Smooth muscle cell (in vitro differentiated cells): Measurements from ENCODE around the gene SSC4D. TPM values are rescaled to one million over a fixed set of nuclear protein-coding genes. Genes with fewer than 3 reads are reported as not detected.
"Not testable (repeated sequence)": the region's sequence is repeated elsewhere in the genome, so short reads cannot be mapped to it uniquely, and the experiment has no call there.

Source experiments
- DNase-seq: peaks from one replicate; lab custom pipeline; 2025; ENCODE audit not compliant: unreplicated experiment; lab: John Stamatoyannopoulos, UW
- H2AFZ ChIP-seq: fragments of 200-600 bp; sonication (generic); 2 replicates; pipeline ENCODE4 v1.6.0; 2016; ENCODE audit warnings: antibody characterized with exemption, low read depth, mild to moderate bottlenecking
- H3F3A ChIP-seq: fragments of 200-600 bp; sonication (generic); 2 replicates; pipeline ENCODE4 v1.6.0; 2017; ENCODE audit warnings: antibody characterized with exemption, low read depth
- H3K27ac ChIP-seq: fragments of 200-600 bp; sonication (generic); 2 replicates; pipeline ENCODE4 v1.5.1; 2016; ENCODE audit warnings: low read depth, mild to moderate bottlenecking
- H3K27me3 ChIP-seq: fragments of 200-600 bp; sonication (generic); 2 replicates; pipeline ENCODE4 v1.6.1; 2016; ENCODE audit warnings: low read depth, mild to moderate bottlenecking
- H3K36me3 ChIP-seq: fragments of 200-600 bp; sonication (generic); 2 replicates; pipeline ENCODE4 v1.5.1; 2016; ENCODE audit warnings: low read depth
- H3K4me1 ChIP-seq: fragments of 200-600 bp; sonication (generic); 2 replicates; pipeline ENCODE4 v1.5.1; 2016; ENCODE audit warnings: low read depth
- H3K4me2 ChIP-seq: fragments of 200-600 bp; sonication (generic); 2 replicates; pipeline ENCODE4 v1.6.0; 2016; ENCODE audit warnings: mild to moderate bottlenecking
- H3K4me3 ChIP-seq: fragments of 200-600 bp; sonication (generic); 2 replicates; pipeline ENCODE4 v1.5.1; 2016; ENCODE audit warnings: mild to moderate bottlenecking
- H3K79me2 ChIP-seq: fragments of 200-600 bp; sonication (generic); 2 replicates; pipeline ENCODE4 v1.6.0; 2016; ENCODE audit warnings: low read depth, mild to moderate bottlenecking
- H3K9ac ChIP-seq: fragments of 200-600 bp; sonication (generic); 2 replicates; pipeline ENCODE4 v1.6.0; 2016; ENCODE audit warnings: low read depth
- H3K9me3 ChIP-seq: fragments of 200-600 bp; sonication (generic); replicated peaks from 2 replicates; pipeline ENCODE4 v1.5.1; 2016; ENCODE audit warnings: low read depth
- H4K20me1 ChIP-seq: fragments of 200-600 bp; sonication (generic); 2 replicates; pipeline ENCODE4 v1.6.0; 2016; ENCODE audit warnings: low read depth
- CTCF ChIP-seq: fragments of 200-600 bp; sonication (generic); IDR thresholded peaks from 2 replicates; pipeline ENCODE4 v1.5.1; 2017; ENCODE audit warnings: borderline replicate concordance, mild to moderate bottlenecking, antibody characterized with exemption; ENCODE audit not compliant: insufficient read depth, poor library complexity, severe bottlenecking
- WGBS: methylation state at CpG from one replicate; pipeline ENCODE4 v1.1.7; 2016; ENCODE audit warnings: low lambda C conversion rate; 5-methylcytosine and 5-hydroxymethylcytosine counted together
- polyA plus RNA-seq: library from polyadenylated mRNA; unstranded; fragments of >200 nt; fragmentation: Nextera tagmentation; extraction: Ambion mirVana; gene quantifications from 2 replicates; pipeline ENCODE4 v1.2.1, GENCODE V29; 2016
- total RNA-seq: library from RNA; depleted of rRNA; stranded (reverse); fragments of >200 nt; gene quantifications from 2 replicates; pipeline ENCODE4 v1.2.3, GENCODE V29; 2014

SSC4D gene
- total RNA-seq (2.3 and 3.7 TPM in 2 replicates), polyA plus RNA-seq (2.2 and 7.1 TPM in 2 replicates)

DNA sequence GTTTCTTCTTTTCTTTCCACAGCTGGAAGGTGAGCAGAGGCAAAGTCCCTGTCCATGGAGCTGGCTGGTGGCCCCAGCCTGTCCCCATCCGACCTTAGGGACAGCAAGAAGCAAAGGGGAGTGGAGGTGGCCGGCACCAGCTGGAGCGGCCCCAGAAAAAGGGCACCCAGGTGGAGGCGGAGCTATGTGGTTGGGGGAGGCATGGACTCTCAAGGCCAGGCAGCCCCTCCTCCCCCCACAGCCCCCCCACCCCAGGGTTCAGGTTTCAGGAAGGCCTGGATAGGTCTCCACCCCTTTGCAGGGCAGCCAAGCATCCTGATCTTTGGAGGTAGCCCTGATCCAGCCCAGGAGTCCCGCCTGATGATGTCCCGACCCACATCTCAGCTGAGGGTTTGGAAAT, at the start of gene SSC4D:
Gene SSC4D, minus strand, starts transcription at position 161 of the 400 bp plus-strand sequence. CDS start 5,258 bp downstream, outside the sequence.
- Histone ChIP-seq H3K27ac (no peak within 1 kb of the TSS), H3K79me2 (no peaks in the 10 kb centered on the region), H3K4me3 (peak within 1 kb of the TSS; percentile 29), H3K9me3 (no peaks in the 10 kb centered on the region), H3K36me3 (no peaks in the 10 kb centered on the region), H3K4me1 (no peaks in the 10 kb centered on the region), H3F3A (no peaks in the 10 kb centered on the region), H3K4me2 (peak within 1 kb of the TSS; percentile 31), H3K9ac (no peak within 1 kb of the TSS), H3K27me3 (no peaks in the 10 kb centered on the region), H2AFZ (peak within 1 kb of the TSS; percentile 62), H4K20me1 (no peaks in the 10 kb centered on the region)
- DNase-seq: no peak
- 21% methylated on average over 6 of the region's 6 CpGs for WGBS
- no peak for TF ChIP-seq CTCF

GRCh38 chr7:76458504-76458903, 49.0 kb upstream of the SSC4D start:
- H3K4me3 ChIP-seq, H2AFZ ChIP-seq, H3K4me2 ChIP-seq, H3K36me3 ChIP-seq, H4K20me1 ChIP-seq, H3K4me1 ChIP-seq, H3K9ac ChIP-seq, H3F3A ChIP-seq, H3K27me3 ChIP-seq, H3K27ac ChIP-seq, H3K79me2 ChIP-seq, DNase-seq, H3K9me3 ChIP-seq: not testable (repeated sequence)
- 15% methylated on average over 2 of the region's 4 CpGs for WGBS

- H3K4me2 ChIP-seq, H3K9me3 ChIP-seq, H3K4me3 ChIP-seq, H4K20me1 ChIP-seq, H3K79me2 ChIP-seq, DNase-seq, H2AFZ ChIP-seq, H3K4me1 ChIP-seq, H3K36me3 ChIP-seq, H3K9ac ChIP-seq, H3K27me3 ChIP-seq, H3F3A ChIP-seq, H3K27ac ChIP-seq: not testable (repeated sequence)
- WGBS: no CpG with 5 or more reads among the region's 4 CpGs
These were observed 47.5 kb upstream of the SSC4D start for GRCh38 chr7:76457017-76457416.

- not testable (repeated sequence) for H2AFZ ChIP-seq, H3K9me3 ChIP-seq, H4K20me1 ChIP-seq, H3K36me3 ChIP-seq, H3K79me2 ChIP-seq, H3F3A ChIP-seq, H3K9ac ChIP-seq, DNase-seq, H3K4me3 ChIP-seq, H3K4me1 ChIP-seq, H3K27me3 ChIP-seq
- Histone ChIP-seq H3K4me2 (peak overlapping the region; percentile 58), H3K27ac (peak overlapping the region; percentile 32)
- 27% methylated on average over 4 of the region's 5 CpGs for WGBS
These were observed 36.1 kb upstream of the SSC4D start for GRCh38 chr7:76445577-76446008.

GRCh38 chr7:76443846-76444245, 34.3 kb upstream of the SSC4D start:
- not testable (repeated sequence) for DNase-seq, H3K4me1 ChIP-seq, H3K36me3 ChIP-seq, H3K4me3 ChIP-seq, H3K4me2 ChIP-seq, H3K27me3 ChIP-seq, H3K27ac ChIP-seq, H4K20me1 ChIP-seq, H3F3A ChIP-seq, H3K9me3 ChIP-seq, H2AFZ ChIP-seq, H3K79me2 ChIP-seq, H3K9ac ChIP-seq
- WGBS: 98% methylated on average over 7 of the region's 12 CpGs

GRCh38 chr7:76442664-76443446, 33.4 kb upstream of the SSC4D start:
- not testable (repeated sequence) for H3K4me3 ChIP-seq, H3K27ac ChIP-seq, H3K4me1 ChIP-seq, H2AFZ ChIP-seq, H3K9ac ChIP-seq, H3K36me3 ChIP-seq, H3K79me2 ChIP-seq, H3K9me3 ChIP-seq, H3K27me3 ChIP-seq, H4K20me1 ChIP-seq, H3K4me2 ChIP-seq, H3F3A ChIP-seq, DNase-seq
- 90% methylated on average over 4 of the region's 5 CpGs for WGBS

- not testable (repeated sequence) for H3F3A ChIP-seq, H3K36me3 ChIP-seq, H3K27ac ChIP-seq, H3K4me1 ChIP-seq, H3K9ac ChIP-seq, H3K4me3 ChIP-seq, H3K9me3 ChIP-seq, DNase-seq, H4K20me1 ChIP-seq, H3K4me2 ChIP-seq, H3K79me2 ChIP-seq, H3K27me3 ChIP-seq, H2AFZ ChIP-seq
- 50% methylated on average over 2 of the region's 10 CpGs for WGBS
These were observed 32.3 kb upstream of the SSC4D start for GRCh38 chr7:76441792-76442191.

- H3K4me2 ChIP-seq, H3K36me3 ChIP-seq, H4K20me1 ChIP-seq, H2AFZ ChIP-seq, H3K9ac ChIP-seq, H3F3A ChIP-seq, H3K27ac ChIP-seq, H3K4me1 ChIP-seq, DNase-seq, H3K4me3 ChIP-seq, H3K79me2 ChIP-seq, H3K27me3 ChIP-seq, H3K9me3 ChIP-seq: not testable (repeated sequence)
- 91% methylated on average over 4 of the region's 4 CpGs for WGBS
These were observed 30.9 kb upstream of the SSC4D start for GRCh38 chr7:76440404-76440803.
